ENCODE results near the gene MYT1.
A peak's percentile ranks its signal among the peaks of the same experiment; 100 is the strongest.

Gene MYT1

GRCh38 chr20:64253443-64253842, 89.2 kb downstream of the MYT1 start:
- DNase-seq, result no peak

GRCh38 chr20:64254156-64254555, 89.9 kb downstream of the MYT1 start:
- DNase-seq, result no peak

- no peak for DNase-seq
Measured at GRCh38 chr20:64254571-64255360, 90.5 kb downstream of the MYT1 start.

GRCh38 chr20:64255361-64256281, 91.4 kb downstream of the MYT1 start, which contains the start of gene PCMTD2:
Gene PCMTD2, plus strand, starts transcription at chr20:64255748. Its CDS starts 4,218 bp downstream, at chr20:64259966.
- DNase-seq, result peak; percentile 90

GRCh38 chr20:64256282-64256935, 92.2 kb downstream of the MYT1 start:
- DNase-seq, result no peak

- DNase-seq, result no peak
Measured at GRCh38 chr20:64257107-64257757, 93.0 kb downstream of the MYT1 start.

- no peak for DNase-seq
Measured at GRCh38 chr20:64258071-64258823, 94.0 kb downstream of the MYT1 start.

GRCh38 chr20:64260239-64260638, 96.0 kb downstream of the MYT1 start:
- DNase-seq, result no peak

GRCh38 chr20:64261138-64261537, 96.9 kb downstream of the MYT1 start:
- DNase-seq, result peak; percentile 41

- DNase-seq, result no peak
Measured at GRCh38 chr20:64264091-64264490, 99.8 kb downstream of the MYT1 start.

GRCh38 chr20:64265201-64265600, 100.9 kb downstream of the MYT1 start:
- no peak for DNase-seq

GRCh38 chr20:64266988-64267387, 102.7 kb downstream of the MYT1 start:
- DNase-seq, result no peak

GRCh38 chr20:64268174-64268573, 103.9 kb downstream of the MYT1 start:
- DNase-seq, result no peak

GRCh38 chr20:64269604-64270411, 105.6 kb downstream of the MYT1 start:
- DNase-seq, result no peak

GRCh38 chr20:64271636-64272035, 107.4 kb downstream of the MYT1 start:
- DNase-seq, result no peak

GRCh38 chr20:64273109-64273508, 108.9 kb downstream of the MYT1 start:
- DNase-seq, result no peak

- DNase-seq, result no peak
Measured at GRCh38 chr20:64276817-64277216, 112.6 kb downstream of the MYT1 start.

- no peak for DNase-seq
Measured at GRCh38 chr20:64277571-64278316, 113.5 kb downstream of the MYT1 start.

- no peak for DNase-seq
Measured at GRCh38 chr20:64278317-64278681, 114.0 kb downstream of the MYT1 start.

GRCh38 chr20:64279826-64280459, 115.7 kb downstream of the MYT1 start:
- no peak for DNase-seq

Data from femur (tissue), 1 donor.